CD4-positive, alpha-beta T cell (primary cell): ENCODE data around the gene PRSS35. TPM values are rescaled to one million over a fixed set of nuclear protein-coding genes. Genes with fewer than 3 reads are reported as not detected.
"Not testable (repeated sequence)": the region's sequence is repeated elsewhere in the genome, so short reads cannot be mapped to it uniquely, and the experiment has no call there.

ENCODE experiments used
- ATAC-seq: fragments of 200-7000 bp; cut with Tn5 transposase; one replicate; pipeline ENCODE4 v1.10.0; 2022; ENCODE audit warnings: mild to moderate bottlenecking; ENCODE audit not compliant: poor library complexity
- CTCF ChIA-PET: fragments of 350-600 bp; sonication (Branson Sonifier 250); formaldehyde crosslinking; loops from one replicate; lab custom pipeline; 2021; ENCODE audit warnings: antibody characterized with exemption, inconsistent platforms; lab: Charles Lee
- POLR2A ChIA-PET: fragments of 350-600 bp; sonication (Branson Sonifier 250); formaldehyde crosslinking; loops from one replicate; lab custom pipeline; 2021; ENCODE audit warnings: antibody characterized with exemption, inconsistent platforms; lab: Charles Lee
- DNase-seq, 14 experiments: peaks; one replicate each; pipeline ENCODE4 v3.0.0-alpha.2; 2013 to 2020; ENCODE audit warnings: mixed read lengths in 2 of 14
- H3K27ac ChIP-seq, 2 donors: one replicate each; pipeline versions ENCODE4 v1.5.1 to v1.7.0; 2013; ENCODE audit warnings: low read length in 2 of 2, low read depth in 1 of 2, mild to moderate bottlenecking in 1 of 2
- H3K27me3 ChIP-seq, 2 experiments: 1 replicate in 1 of 2; 2 replicates in 1 of 2; pipeline versions ENCODE4 v1.6.1 to v1.7.0; 2013; ENCODE audit warnings: low read length in 2 of 2, control low read depth in 1 of 2, mild to moderate bottlenecking in 1 of 2, moderate library complexity in 1 of 2; ENCODE audit not compliant: insufficient read depth in 2 of 2, control insufficient read depth in 1 of 2
- H3K36me3 ChIP-seq: one replicate; pipeline ENCODE4 v1.6.1; 2013; ENCODE audit warnings: low read length, control low read depth; ENCODE audit not compliant: insufficient read depth
- H3K4me1 ChIP-seq: one replicate; pipeline ENCODE4 v1.6.1; 2013; ENCODE audit warnings: low read length, control low read depth; ENCODE audit not compliant: insufficient read depth
- H3K4me3 ChIP-seq: one replicate; pipeline ENCODE4 v1.5.1; 2013; ENCODE audit warnings: mild to moderate bottlenecking, low read length, moderate library complexity
- H3K9me3 ChIP-seq, 2 experiments: 1 replicate in 1 of 2; 2 replicates in 1 of 2; pipeline versions ENCODE4 v1.6.1 to v1.7.0; 2013; ENCODE audit warnings: low read length in 2 of 2, mild to moderate bottlenecking in 2 of 2, control low read depth in 1 of 2, moderate library complexity in 1 of 2; ENCODE audit not compliant: control insufficient read depth in 1 of 2, insufficient read depth in 1 of 2
- H3K27ac Mint-ChIP-seq: one replicate; pipeline ENCODE4 v1.8.0; 2020; ENCODE audit warnings: mixed read lengths
- H3K27me3 Mint-ChIP-seq: one replicate; pipeline ENCODE4 v1.8.0; 2021; ENCODE audit warnings: mixed read lengths
- H3K36me3 Mint-ChIP-seq: one replicate; pipeline ENCODE4 v1.8.0; 2021; ENCODE audit warnings: low read depth, mixed read lengths
- H3K4me1 Mint-ChIP-seq: one replicate; pipeline ENCODE4 v1.8.0; 2021; ENCODE audit warnings: low read depth, mixed read lengths
- H3K4me3 Mint-ChIP-seq: one replicate; pipeline ENCODE4 v1.8.0; 2020; ENCODE audit warnings: mild to moderate bottlenecking, mixed read lengths
- H3K9me3 Mint-ChIP-seq: one replicate; pipeline ENCODE4 v1.8.0; 2020; ENCODE audit warnings: mixed read lengths
- intact Hi-C, 2 experiments: fragments of 100-400 bp; cut with DNase I in 1 of 2; cut with micrococcal nuclease in 1 of 2; formaldehyde crosslinking; loops; one replicate each; pipeline versions ENCODE4 v1.15.1 to v1.9.0; 2023 to 2025; cut with DNase I, micrococcal nuclease
- total RNA-seq, 174 experiments: library from RNA in 2 of 174; stranded (reverse) in 2 of 174; gene quantifications; one replicate each; pipeline ENCODE4 v1.2.3 and lab custom pipeline; 2021 to 2026
- TF ChIP-seq, protein P1 (sequence below): fragments of 200-600 bp; IDR thresholded peaks from one replicate; pipeline ENCODE4 v1.8.0; 2022; ENCODE audit warnings: antibody characterized with exemption, mild to moderate bottlenecking

PRSS35 gene
- total RNA-seq, 2 experiments from 2014 or later = not detected

DNA sequence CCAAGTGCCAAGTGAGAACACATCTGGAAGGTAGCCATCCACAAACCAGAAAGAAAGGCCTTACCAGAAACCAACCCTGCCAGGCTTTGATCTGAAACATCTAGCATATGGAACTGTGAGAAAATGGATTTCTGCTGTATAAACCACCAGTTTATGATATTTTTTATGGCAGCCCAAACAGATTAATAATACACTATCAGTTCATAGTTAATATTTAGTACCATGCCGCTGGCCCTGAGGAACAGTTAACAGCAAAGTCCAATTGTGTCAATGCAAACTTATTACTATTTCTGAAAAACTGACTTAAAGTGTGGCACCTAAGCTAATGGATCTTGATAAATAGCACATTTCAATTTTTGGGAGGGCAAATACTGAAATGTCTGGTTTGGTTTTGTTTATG lies 35.4 kb upstream of the PRSS35 start:
- intact Hi-C loops = no loop called here
- H3K27me3 Mint-ChIP-seq = peaks cover 5% of the 10 kb centered on the region

DNA sequence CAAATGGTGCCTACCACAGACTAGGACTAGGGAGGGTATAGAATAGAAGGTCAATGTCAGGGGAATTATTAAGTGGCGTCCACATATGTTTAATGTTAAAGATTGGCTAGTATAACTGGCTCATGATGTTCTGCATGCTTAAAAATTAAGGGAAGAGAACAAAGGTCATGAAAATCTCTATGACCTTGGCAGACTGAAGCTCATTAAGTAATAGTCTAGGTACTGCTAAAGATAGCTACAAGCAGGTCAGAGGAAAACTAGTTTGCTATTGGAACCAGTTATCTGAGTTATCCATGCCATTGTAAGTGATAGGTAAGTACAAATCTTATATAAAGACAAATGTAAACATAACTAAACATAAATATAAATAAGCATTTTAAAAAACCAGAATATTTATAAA lies 32.9 kb upstream of the PRSS35 start:
- no peak overlapping the region for H3K27ac ChIP-seq
- Mint-ChIP-seq H3K4me3 (no peak overlapping the region), H3K27me3 (peaks cover 5% of the 10 kb centered on the region), H3K36me3 (no peaks in the 10 kb centered on the region), H3K9me3 (no peaks in the 10 kb centered on the region), H3K4me1 (no peaks in the 10 kb centered on the region), H3K27ac (no peak overlapping the region)
- TF ChIP-seq, protein P1, sequence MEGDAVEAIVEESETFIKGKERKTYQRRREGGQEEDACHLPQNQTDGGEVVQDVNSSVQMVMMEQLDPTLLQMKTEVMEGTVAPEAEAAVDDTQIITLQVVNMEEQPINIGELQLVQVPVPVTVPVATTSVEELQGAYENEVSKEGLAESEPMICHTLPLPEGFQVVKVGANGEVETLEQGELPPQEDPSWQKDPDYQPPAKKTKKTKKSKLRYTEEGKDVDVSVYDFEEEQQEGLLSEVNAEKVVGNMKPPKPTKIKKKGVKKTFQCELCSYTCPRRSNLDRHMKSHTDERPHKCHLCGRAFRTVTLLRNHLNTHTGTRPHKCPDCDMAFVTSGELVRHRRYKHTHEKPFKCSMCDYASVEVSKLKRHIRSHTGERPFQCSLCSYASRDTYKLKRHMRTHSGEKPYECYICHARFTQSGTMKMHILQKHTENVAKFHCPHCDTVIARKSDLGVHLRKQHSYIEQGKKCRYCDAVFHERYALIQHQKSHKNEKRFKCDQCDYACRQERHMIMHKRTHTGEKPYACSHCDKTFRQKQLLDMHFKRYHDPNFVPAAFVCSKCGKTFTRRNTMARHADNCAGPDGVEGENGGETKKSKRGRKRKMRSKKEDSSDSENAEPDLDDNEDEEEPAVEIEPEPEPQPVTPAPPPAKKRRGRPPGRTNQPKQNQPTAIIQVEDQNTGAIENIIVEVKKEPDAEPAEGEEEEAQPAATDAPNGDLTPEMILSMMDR = no peak
- H3K27me3 ChIP-seq = no peaks in the 10 kb centered on the region
- ATAC-seq (no peak), DNase-seq (no peak)
- no peaks in the 10 kb centered on the region for H3K36me3 ChIP-seq
- no peak overlapping the region for H3K4me3 ChIP-seq
- ChIA-PET POLR2A (no interaction called here), CTCF (no interaction called here)
- no peaks in the 10 kb centered on the region for H3K9me3 ChIP-seq
- H3K4me1 ChIP-seq = no peaks in the 10 kb centered on the region
- intact Hi-C loops = no loop called here

More for the DNA sequence above, 35.4 kb upstream of the PRSS35 start:
- no peak for DNase-seq
- CTCF ChIA-PET = no interaction called here
- H3K27ac ChIP-seq = no peak overlapping the region
- no peak overlapping the region for H3K4me3 ChIP-seq
- no peaks in the 10 kb centered on the region for H3K27me3 ChIP-seq
- no peak overlapping the region for H3K4me3 Mint-ChIP-seq
- H3K36me3 ChIP-seq = no peaks in the 10 kb centered on the region
- H3K36me3 Mint-ChIP-seq = no peaks in the 10 kb centered on the region
- H3K9me3 ChIP-seq = no peaks in the 10 kb centered on the region
- POLR2A ChIA-PET = no interaction called here
- ATAC-seq = no peak
- no peak overlapping the region for H3K27ac Mint-ChIP-seq
- TF ChIP-seq, protein P1 = no peak
- no peaks in the 10 kb centered on the region for H3K4me1 Mint-ChIP-seq
- H3K4me1 ChIP-seq = no peaks in the 10 kb centered on the region
- no peaks in the 10 kb centered on the region for H3K9me3 Mint-ChIP-seq

DNA sequence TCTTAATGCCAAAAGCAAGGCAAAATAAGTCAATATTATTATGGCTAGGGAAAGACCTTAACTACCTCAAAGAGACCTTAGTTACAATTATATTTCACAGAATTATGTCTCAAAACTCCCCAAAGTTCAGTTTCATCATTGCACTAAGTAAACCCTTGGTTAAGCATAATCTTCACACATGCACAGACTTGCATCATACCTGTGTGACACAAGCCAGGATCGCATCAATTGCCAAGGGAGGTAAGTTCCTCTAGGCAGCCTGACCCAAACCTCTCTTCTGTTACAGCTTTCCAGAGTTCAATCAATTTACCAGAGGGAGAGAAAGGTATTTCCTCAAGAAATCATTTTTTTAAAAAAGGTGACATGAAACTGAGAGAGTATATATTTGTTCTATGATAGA lies 31.9 kb upstream of the PRSS35 start:
- Mint-ChIP-seq H3K9me3 (no peaks in the 10 kb centered on the region), H3K27ac (no peak overlapping the region), H3K27me3 (peaks cover 5% of the 10 kb centered on the region), H3K4me3 (no peak overlapping the region), H3K36me3 (no peaks in the 10 kb centered on the region), H3K4me1 (no peaks in the 10 kb centered on the region)
- DNase-seq (no peak), ATAC-seq (no peak)
- TF ChIP-seq, protein P1 = no peak
- intact Hi-C loops = no loop called here
- Histone ChIP-seq H3K27ac (no peak overlapping the region), H3K27me3 (no peaks in the 10 kb centered on the region), H3K4me1 (no peaks in the 10 kb centered on the region), H3K9me3 (no peaks in the 10 kb centered on the region), H3K36me3 (no peaks in the 10 kb centered on the region), H3K4me3 (no peak overlapping the region)
- ChIA-PET POLR2A (no interaction called here), CTCF (no interaction called here)

DNA sequence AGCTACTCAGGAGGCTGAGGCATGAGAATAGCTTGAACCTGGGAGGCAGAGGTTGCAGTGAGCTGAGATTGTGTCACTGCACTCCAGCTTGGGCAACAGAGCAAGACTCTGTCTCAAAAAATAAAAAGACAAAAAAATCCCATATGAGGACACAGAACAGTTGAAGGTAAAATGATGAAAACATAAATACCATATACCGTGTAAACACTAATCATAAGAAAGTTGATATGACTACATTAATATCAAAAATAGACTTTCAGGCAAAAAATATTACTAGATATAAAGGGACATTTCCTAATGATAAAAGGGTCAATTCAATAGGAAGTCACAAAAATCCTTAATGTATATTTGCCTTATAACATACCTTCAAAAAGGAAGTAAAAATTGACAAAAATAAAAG lies 30.4 kb upstream of the PRSS35 start:
- H3K36me3 ChIP-seq, CTCF ChIA-PET, H3K27ac Mint-ChIP-seq, H3K4me1 ChIP-seq, H3K4me3 Mint-ChIP-seq, H3K9me3 Mint-ChIP-seq, H3K27me3 ChIP-seq, H3K4me3 ChIP-seq, H3K27me3 Mint-ChIP-seq, H3K4me1 Mint-ChIP-seq, POLR2A ChIA-PET, DNase-seq, H3K36me3 Mint-ChIP-seq, H3K27ac ChIP-seq, ATAC-seq, intact Hi-C loops, H3K9me3 ChIP-seq: not testable (repeated sequence)
